Activated CD4-positive, CD25-positive, alpha-beta regulatory T cell treated with anti-CD3 and anti-CD28 coated beads, Interleukin-2, amount 50 U/mL, for 16 hours (primary cell): ENCODE results near the gene HLA-DMB.

Source experiments
- DNase-seq: peaks from one replicate; pipeline ENCODE4 v3.0.0-alpha.2; 2020; ENCODE audit warnings: low read depth, low spot score

HLA-DMB gene

DNA sequence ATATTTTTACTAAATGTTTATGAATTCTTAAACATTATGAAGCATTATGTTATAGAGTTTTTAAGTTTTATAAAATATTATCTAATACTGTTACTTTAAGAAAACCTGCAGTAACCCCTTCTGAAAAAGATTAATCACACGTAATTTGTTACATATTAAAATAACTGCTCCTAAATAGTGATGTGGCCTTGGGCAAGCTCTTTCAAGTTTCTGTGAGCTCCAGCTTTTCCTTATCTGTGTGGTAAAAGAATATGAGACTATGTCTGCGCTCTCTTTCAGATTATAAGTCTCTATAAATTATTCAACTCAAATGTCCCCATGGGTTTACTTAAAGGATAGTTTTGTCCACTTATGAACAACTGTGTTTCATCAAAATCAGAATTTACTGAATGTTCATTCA, 31.9 kb downstream of the HLA-DMB start:
- no peak for DNase-seq

DNA sequence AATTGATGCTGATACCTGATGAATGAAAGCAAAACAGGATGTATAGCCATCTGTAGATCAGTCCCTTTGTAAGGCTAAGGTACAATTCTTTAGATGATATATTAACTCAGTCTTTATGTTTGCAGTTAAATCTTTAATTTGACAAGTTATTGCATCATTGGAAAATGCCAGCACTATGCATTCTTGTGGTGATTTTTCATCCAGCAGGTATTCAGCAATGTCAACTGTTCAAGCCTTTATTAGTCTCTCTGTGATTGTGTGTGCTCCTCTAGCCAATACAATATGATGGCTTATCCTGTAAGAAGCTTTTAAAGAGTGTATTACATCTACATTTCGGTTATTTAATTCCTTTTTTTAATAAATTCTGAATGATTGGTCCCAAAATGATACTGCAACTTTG, 34.3 kb downstream of the HLA-DMB start:
- DNase-seq: no peak

DNA sequence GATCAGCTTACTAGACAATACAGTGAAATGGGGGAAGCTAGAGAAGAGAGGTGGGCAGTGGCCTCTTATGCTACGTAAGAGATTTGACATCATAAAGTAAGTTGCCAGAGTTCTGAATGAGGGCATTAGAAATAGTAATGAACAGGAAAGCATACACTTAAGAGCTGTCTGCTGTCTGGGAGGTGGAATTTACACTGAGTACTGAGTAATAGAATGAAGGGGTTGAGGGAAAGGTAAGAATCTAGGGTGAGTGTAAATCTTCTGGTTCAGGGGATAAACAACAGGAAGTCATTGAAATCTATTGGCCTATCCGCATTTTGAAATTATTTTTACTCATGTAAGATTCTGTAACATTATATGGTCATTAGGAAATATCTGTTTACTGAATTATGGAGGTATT, 35.8 kb downstream of the HLA-DMB start:
- no peak for DNase-seq

DNA sequence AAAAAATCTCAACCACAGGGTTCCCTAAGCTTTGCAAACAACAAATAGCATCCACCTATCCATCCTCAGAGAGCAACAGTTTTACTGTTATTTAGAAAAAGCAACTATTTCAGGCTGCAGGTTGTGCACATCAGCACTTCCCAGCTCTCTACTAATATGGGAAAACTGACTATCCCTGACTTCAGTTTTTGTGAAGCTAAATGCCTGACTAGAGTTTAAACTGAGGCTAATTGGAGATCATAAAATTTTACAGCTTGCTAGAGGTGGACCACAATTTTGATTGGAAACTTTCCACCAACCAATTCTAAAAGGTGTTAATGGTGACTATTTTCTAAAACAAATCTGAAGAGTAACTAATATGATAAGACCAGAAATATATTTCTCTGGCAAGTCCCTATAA, 36.9 kb downstream of the HLA-DMB start:
- DNase-seq: no peak

DNA sequence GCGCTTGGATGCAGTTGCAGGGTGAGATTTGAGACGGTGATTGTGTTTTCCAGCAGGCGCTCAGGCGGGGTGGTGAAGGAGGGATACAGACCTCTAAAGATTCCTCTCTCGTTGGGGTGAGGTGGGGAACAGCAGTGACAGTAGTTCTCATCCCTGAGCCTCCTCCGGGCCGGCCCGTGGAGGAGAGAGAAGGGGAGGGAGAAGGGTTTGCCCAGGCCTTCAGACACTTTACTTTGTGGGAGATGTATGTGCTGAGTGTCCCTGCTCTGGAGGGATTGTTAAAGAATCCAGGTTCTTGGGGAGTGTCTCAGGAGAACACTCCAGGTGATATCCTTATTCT, 45.9 kb downstream of the HLA-DMB start:
- DNase-seq: no peak

DNA sequence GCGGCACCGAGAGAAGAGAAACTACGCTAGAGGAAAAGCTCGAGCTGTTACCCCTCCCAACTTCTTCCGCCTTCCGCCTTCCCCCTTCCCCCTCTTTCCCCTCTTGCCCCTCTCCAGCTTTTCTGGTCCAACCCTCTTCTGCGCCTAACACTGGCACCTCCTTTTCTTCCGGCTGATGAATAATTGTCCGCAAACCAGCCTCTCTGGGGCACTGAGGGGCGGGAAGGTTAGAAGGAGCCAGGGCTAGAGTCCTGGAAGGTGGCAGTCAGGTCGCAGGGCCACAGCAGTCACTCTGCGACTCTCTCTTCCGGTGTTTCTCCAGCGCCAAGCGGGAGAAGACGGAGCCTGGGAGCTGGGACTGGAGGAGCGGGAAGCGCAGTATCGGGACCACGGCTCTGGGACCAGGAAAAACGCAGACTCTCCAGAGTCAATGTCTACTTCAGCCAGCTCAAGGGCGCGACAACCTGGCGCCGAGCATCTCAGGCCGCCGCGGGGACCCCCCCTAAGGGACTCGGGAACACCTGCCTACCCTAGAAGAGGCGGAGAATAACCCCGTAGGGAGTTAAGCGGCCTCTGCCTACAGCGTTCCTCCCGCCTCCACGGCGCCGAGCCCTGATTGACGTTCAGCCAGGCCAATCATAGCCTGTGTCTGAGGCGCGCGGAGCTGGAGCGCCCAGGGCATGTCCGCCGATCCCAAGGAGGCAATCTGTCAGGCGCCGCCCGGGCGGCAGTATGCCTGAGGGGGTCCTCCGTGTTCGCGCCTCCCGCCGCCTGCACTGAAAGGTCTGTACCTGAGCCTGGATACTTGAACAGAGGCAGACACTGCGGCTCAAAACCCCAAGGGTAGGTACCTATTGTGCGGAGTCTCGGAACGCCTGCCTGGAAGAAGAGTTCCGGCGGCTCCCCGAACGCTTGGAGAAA, 46.5 kb downstream of the HLA-DMB start:
- peak; percentile 82 for DNase-seq

DNA sequence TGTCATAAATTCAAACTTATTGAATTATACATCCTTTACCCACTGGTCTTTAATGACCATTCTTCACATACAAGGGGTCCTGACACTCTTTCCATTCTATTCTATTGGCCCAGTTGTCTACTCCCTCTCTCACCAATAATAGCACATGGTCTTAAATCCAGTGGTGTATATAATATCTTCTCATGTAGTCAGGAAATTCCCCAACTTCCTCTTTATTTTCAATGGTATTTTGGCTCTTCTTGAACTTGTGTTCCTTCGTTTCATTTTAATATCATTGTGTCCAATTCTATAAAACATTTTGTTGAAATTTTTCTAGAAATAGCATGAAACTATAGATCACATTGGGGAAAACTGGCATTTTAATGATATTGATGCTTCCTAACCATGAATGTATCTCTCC, 50.0 kb downstream of the HLA-DMB start:
- no peak for DNase-seq

DNA sequence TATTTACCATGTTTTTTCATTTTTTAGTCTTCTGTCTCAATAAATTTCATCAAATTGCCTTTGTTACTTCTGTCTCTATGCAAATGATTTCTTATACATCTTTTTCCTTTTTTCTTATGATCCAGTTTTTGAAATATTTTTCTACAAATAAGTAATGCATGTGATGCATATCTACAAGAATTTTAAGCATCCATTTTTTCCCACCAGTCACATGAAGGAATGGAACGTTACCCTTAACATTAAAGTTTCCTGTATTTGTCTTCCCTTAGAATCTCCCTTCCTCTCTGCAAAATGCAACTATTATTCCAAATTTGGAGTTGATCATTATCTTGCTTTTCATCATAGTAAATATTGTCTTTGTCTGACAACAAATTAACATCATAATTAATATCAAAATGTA, 51.3 kb downstream of the HLA-DMB start:
- DNase-seq: no peak

DNA sequence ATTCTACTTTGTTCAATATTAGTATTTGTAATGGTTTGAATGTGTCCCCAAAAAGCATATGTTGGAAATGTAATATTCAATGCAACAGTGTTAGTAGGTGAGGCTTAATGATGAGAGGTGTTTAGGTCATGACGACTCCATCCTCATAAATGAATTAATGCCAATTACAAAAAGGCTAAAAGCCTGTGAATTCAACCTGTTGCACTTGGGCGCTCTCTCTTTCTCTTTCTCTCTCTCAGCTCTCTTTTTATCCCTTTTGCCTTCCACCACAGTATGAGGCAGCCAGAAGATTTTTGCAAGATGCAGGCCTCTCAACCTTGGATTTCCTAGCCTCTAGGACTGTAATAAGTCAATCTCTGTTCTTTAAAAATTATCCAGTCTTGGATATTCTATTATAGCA, 52.3 kb downstream of the HLA-DMB start:
- DNase-seq: no peak

DNA sequence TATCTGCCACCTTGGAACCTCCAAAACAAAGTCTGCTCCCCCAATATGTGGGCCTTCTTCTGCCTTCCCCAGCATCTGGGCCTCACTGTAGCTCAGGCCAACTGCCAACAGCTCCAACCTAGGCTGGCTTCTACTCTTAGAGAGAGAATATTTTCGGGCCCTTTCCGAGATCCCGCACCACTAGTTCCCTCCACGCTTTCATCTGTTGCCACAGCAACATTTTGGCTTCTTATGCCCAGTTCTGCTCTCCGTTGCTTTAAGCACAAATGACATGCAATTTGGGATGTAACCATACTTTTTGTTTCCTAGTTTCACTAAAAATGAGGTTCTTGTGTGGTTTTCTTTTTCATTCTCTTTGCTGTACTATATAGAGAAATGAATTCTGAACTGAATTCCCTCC, 53.2 kb downstream of the HLA-DMB start:
- DNase-seq: no peak

DNA sequence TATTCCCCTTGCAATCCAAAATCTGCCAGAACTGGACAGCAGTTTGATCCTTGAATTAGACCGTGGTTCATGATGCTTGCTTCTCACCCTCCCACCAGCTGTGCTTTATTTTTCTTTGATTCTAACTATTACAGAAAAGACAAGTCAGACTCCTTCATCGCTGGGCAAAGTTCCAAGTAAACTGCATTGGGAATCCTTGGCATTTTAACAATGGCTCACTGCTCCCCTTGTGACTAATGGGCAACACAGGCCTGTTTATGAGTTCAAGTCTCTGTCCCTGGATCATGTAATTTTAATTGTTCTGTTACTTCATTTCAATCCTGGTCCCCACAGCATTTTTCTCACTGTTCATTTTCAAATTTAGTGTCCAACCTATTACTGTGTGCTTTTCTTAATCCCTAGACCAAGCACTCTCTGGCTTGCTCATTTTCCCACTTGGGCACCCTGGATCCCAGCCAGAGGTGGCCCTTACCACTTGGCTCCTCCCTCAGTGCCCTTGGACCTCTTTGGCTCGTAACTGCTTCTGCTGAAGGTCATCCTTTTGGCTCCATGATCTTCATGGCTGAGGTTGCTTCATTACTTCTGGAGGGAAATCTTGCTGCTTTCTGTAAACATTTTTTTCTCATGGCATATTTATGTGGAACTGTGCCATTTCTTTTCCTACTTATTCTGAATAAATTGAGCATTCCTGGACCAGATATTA, 54.0 kb downstream of the HLA-DMB start:
- DNase-seq: no peak

DNA sequence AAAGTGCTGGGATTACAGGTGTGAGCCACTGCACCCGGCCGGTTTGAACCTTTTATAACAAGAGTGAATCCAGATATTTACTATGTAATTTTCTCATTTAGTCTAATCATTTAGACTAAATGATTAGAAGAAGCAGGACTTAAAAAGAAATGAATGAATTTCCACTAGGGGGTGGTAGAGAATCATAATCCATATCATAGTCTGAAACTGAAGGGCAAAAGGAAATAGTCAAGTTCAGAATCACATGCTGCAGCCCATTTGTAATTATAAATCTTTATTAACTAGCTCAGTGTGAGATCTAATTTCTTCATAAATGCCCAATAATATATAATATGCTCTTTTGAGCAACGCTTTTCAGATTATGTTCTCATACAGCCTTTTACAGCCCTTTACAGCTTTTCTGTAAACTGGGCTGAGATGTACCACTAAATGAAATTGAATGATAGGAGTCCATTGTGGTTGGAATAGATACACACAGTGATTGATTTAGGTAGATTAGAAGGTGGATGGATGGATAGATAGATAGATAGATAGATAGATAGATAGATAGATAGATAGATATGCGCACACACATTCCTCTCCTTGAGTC, 55.0 kb downstream of the HLA-DMB start:
- DNase-seq: no peak
